ENCODE measurements around the gene PPP4R3B. TPM values are rescaled to one million over a fixed set of nuclear protein-coding genes. Genes with fewer than 3 reads are reported as not detected.

The PPP4R3B gene
- 19.5 and 31.1 TPM in 2 replicates for total RNA-seq
- 24.2 and 30.7 TPM in 2 replicates for polyA plus RNA-seq

GRCh38 chr2:55617175-55618024 is at the start of gene PPP4R3B:
Gene PPP4R3B, minus strand, starts transcription at chr2:55617622. Its CDS starts 337 bp downstream, at chr2:55617285.
- H3K27ac ChIP-seq, result peak within 1 kb of the TSS; percentile 99
- peak; percentile 98 to 100 for DNase-seq (ENCODE audit: low read depth in 1 of 2, low spot score in 1 of 2)
- H3K4me3 ChIP-seq, result peak within 1 kb of the TSS; percentile 95
- TF ChIP-seq CTCF (IDR thresholded peaks at IDR 0.05; ENCODE audit: low read depth, low read length), result peak; percentile 48
- H3K9me3 ChIP-seq (ENCODE audit: low read depth), result no peaks in the 10 kb centered on the region
- no peaks in the 10 kb centered on the region for H3K27me3 ChIP-seq
- peaks cover 18% of the 10 kb centered on the region for H3K36me3 ChIP-seq
- peaks cover 4% of the 10 kb centered on the region for H3K4me1 ChIP-seq (ENCODE audit: low read depth)

GRCh38 chr2:55653255-55653654 is 35.8 kb upstream of the PPP4R3B start:
- no peak for TF ChIP-seq CTCF (IDR thresholded peaks at IDR 0.05; ENCODE audit: low read depth, low read length)
- H3K27me3 ChIP-seq, result no peaks in the 10 kb centered on the region
- H3K9me3 ChIP-seq (ENCODE audit: low read depth), result no peaks in the 10 kb centered on the region
- H3K27ac ChIP-seq, result no peak overlapping the region
- H3K4me1 ChIP-seq (ENCODE audit: low read depth), result no peaks in the 10 kb centered on the region
- peaks cover 14% of the 10 kb centered on the region for H3K36me3 ChIP-seq
- H3K4me3 ChIP-seq, result no peak overlapping the region
- DNase-seq (ENCODE audit: low read depth in 1 of 2, low spot score in 1 of 2), result no peak

- Histone ChIP-seq H3K4me3 (no peak overlapping the region), H3K9me3 (ENCODE audit: low read depth) (no peaks in the 10 kb centered on the region), H3K36me3 (peaks cover 21% of the 10 kb centered on the region), H3K27me3 (no peaks in the 10 kb centered on the region), H3K4me1 (ENCODE audit: low read depth) (no peaks in the 10 kb centered on the region), H3K27ac (no peak overlapping the region)
- TF ChIP-seq CTCF (IDR thresholded peaks at IDR 0.05; ENCODE audit: low read depth, low read length), result no peak
- DNase-seq (ENCODE audit: low read depth in 1 of 2, low spot score in 1 of 2), result no peak
Observed at GRCh38 chr2:55649211-55649610, 31.8 kb upstream of the PPP4R3B start.

- TF ChIP-seq CTCF (IDR thresholded peaks at IDR 0.05; ENCODE audit: low read depth, low read length), result no peak
- no peaks in the 10 kb centered on the region for H3K9me3 ChIP-seq (ENCODE audit: low read depth)
- no peak overlapping the region for H3K4me3 ChIP-seq
- peaks cover 17% of the 10 kb centered on the region for H3K36me3 ChIP-seq
- H3K27me3 ChIP-seq, result no peaks in the 10 kb centered on the region
- DNase-seq (ENCODE audit: low read depth in 1 of 2, low spot score in 1 of 2), result no peak
- no peaks in the 10 kb centered on the region for H3K4me1 ChIP-seq (ENCODE audit: low read depth)
- H3K27ac ChIP-seq, result no peak overlapping the region
Observed at GRCh38 chr2:55636831-55637230, 19.4 kb upstream of the PPP4R3B start.

- H3K4me1 ChIP-seq (ENCODE audit: low read depth), result no peaks in the 10 kb centered on the region
- H3K27ac ChIP-seq, result no peak overlapping the region
- no peaks in the 10 kb centered on the region for H3K27me3 ChIP-seq
- DNase-seq (ENCODE audit: low read depth in 1 of 2, low spot score in 1 of 2), result no peak
- H3K9me3 ChIP-seq (ENCODE audit: low read depth), result no peaks in the 10 kb centered on the region
- no peaks in the 10 kb centered on the region for H3K36me3 ChIP-seq
- TF ChIP-seq CTCF (IDR thresholded peaks at IDR 0.05; ENCODE audit: low read depth, low read length), result no peak
- H3K4me3 ChIP-seq, result no peak overlapping the region
Observed at GRCh38 chr2:55628931-55629330, 11.5 kb upstream of the PPP4R3B start.

All from cardiac muscle cell (in vitro differentiated cells and primary cell).